ENCODE results near the gene MYO1D. TPM values are rescaled to one million over a fixed set of nuclear protein-coding genes. Genes with fewer than 3 reads are reported as not detected.
A peak's percentile ranks its signal among the peaks of the same experiment; 100 is the strongest.

Gene MYO1D
- total and polyA plus RNA-seq, 2 of the 13 experiments (the other 11 are each of a cell fraction or from before 2014, with no cell fraction given), result 13.2 to 17.3 TPM

DNA sequence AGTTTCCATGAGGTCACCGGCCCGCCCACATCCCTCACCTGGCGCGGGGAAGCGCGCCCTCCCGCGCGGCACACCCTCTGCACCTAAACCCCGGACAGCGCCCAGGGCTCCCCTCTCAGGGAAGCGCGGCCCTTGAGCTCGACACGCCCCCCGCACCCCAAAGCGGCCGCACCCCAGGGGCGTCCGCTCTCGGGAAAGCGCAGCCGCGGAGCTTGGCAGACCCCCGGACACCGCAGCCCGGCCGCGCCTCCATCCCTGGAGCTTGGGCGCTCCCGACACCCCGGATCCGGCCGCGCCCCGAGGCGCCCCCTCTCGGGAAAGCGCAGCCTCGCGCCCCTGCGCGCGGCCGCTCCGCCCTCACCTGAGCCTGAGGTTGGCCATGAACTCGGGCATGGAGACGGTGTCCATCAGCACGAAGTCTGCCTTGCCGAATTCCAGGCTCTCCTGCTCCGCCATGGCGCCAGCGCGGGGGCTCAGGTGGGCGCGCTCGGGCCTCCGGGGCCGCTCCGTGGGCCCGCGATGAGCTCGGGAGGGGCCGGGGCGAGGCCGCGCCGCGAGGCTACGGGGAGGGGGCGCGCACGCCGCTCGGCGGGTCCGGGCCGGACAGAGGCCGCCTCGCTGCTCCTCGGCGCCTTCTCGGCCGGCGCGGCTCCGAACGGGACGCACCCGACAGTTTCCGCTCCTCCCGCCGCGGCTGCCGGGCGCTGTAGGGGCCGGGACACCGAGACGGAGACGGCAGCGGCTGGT, at the start of gene MYO1D (continued):
- TF ChIP-seq, protein P1, sequence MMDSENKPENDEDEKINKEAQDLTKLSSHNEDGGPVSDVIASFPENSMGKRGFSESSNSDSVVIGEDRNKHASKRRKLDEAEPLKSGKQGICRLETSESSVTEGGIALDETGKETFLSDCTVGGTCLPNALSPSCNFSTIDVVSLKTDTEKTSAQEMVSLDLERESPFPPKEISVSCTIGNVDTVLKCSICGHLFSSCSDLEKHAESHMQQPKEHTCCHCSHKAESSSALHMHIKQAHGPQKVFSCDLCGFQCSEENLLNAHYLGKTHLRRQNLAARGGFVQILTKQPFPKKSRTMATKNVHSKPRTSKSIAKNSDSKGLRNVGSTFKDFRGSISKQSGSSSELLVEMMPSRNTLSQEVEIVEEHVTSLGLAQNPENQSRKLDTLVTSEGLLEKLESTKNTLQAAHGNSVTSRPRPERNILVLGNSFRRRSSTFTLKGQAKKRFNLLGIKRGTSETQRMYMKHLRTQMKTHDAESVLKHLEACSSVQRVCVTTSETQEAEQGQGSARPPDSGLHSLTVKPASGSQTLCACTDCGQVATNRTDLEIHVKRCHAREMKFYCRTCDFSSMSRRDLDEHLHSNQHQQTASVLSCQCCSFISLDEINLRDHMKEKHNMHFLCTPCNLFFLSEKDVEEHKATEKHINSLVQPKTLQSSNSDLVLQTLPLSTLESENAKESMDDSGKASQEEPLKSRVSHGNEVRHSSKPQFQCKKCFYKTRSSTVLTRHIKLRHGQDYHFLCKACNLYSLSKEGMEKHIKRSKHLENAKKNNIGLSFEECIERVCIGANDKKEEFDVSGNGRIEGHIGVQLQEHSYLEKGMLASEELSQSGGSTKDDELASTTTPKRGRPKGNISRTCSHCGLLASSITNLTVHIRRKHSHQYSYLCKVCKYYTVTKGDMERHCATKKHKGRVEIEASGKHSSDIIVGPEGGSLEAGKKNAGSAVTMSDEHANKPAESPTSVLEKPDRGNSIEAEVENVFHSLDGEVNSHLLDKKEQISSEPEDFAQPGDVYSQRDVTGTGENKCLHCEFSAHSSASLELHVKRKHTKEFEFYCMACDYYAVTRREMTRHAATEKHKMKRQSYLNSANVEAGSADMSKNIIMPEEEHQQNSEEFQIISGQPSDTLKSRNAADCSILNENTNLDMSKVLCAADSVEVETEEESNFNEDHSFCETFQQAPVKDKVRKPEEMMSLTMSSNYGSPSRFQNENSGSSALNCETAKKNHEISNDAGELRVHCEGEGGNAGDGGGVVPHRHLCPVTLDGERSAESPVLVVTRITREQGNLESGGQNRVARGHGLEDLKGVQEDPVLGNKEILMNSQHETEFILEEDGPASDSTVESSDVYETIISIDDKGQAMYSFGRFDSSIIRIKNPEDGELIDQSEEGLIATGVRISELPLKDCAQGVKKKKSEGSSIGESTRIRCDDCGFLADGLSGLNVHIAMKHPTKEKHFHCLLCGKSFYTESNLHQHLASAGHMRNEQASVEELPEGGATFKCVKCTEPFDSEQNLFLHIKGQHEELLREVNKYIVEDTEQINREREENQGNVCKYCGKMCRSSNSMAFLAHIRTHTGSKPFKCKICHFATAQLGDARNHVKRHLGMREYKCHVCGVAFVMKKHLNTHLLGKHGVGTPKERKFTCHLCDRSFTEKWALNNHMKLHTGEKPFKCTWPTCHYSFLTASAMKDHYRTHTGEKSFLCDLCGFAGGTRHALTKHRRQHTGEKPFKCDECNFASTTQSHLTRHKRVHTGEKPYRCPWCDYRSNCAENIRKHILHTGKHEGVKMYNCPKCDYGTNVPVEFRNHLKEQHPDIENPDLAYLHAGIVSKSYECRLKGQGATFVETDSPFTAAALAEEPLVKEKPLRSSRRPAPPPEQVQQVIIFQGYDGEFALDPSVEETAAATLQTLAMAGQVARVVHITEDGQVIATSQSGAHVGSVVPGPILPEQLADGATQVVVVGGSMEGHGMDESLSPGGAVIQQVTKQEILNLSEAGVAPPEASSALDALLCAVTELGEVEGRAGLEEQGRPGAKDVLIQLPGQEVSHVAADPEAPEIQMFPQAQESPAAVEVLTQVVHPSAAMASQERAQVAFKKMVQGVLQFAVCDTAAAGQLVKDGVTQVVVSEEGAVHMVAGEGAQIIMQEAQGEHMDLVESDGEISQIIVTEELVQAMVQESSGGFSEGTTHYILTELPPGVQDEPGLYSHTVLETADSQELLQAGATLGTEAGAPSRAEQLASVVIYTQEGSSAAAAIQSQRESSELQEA (CRISPR knock-in tag; IDR thresholded peaks at IDR 0.05; ENCODE audit: not compliant biosample characterization), result peak; percentile 22
- TF ChIP-seq THAP11 (CRISPR knock-in tag; IDR thresholded peaks at IDR 0.05) (0 out of 2 replicates have a peak, but pooled peaks have one; percentile 9), ELF3 (CRISPR knock-in tag; IDR thresholded peaks at IDR 0.05) (peak; percentile 31; the same call in 1 of the 2 replicates), ZNF598 (CRISPR knock-in tag; IDR thresholded peaks at IDR 0.05; ENCODE audit: borderline replicate concordance) (peak; percentile 36; the same call in 1 of the 2 replicates), DNMT1 (CRISPR knock-in tag; IDR thresholded peaks at IDR 0.05) (peak; percentile 79)
- TF ChIP-seq, protein P2, sequence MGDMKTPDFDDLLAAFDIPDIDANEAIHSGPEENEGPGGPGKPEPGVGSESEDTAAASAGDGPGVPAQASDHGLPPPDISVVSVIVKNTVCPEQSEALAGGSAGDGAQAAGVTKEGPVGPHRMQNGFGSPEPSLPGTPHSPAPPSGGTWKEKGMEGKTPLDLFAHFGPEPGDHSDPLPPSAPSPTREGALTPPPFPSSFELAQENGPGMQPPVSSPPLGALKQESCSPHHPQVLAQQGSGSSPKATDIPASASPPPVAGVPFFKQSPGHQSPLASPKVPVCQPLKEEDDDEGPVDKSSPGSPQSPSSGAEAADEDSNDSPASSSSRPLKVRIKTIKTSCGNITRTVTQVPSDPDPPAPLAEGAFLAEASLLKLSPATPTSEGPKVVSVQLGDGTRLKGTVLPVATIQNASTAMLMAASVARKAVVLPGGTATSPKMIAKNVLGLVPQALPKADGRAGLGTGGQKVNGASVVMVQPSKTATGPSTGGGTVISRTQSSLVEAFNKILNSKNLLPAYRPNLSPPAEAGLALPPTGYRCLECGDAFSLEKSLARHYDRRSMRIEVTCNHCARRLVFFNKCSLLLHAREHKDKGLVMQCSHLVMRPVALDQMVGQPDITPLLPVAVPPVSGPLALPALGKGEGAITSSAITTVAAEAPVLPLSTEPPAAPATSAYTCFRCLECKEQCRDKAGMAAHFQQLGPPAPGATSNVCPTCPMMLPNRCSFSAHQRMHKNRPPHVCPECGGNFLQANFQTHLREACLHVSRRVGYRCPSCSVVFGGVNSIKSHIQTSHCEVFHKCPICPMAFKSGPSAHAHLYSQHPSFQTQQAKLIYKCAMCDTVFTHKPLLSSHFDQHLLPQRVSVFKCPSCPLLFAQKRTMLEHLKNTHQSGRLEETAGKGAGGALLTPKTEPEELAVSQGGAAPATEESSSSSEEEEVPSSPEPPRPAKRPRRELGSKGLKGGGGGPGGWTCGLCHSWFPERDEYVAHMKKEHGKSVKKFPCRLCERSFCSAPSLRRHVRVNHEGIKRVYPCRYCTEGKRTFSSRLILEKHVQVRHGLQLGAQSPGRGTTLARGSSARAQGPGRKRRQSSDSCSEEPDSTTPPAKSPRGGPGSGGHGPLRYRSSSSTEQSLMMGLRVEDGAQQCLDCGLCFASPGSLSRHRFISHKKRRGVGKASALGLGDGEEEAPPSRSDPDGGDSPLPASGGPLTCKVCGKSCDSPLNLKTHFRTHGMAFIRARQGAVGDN (CRISPR knock-in tag; IDR thresholded peaks at IDR 0.05), result peak; percentile 77

Data from HepG2 (cell line).